Measurements from ENCODE around the gene BRIX1. TPM values are rescaled to one million over a fixed set of nuclear protein-coding genes. Genes with fewer than 3 reads are reported as not detected.
"Not testable (repeated sequence)": the region's sequence is repeated elsewhere in the genome, so short reads cannot be mapped to it uniquely, and the experiment has no call there.

BRIX1 gene
- total and polyA plus RNA-seq, 5 donors = 12.4 to 20.8 (median 13.6) TPM

DNA sequence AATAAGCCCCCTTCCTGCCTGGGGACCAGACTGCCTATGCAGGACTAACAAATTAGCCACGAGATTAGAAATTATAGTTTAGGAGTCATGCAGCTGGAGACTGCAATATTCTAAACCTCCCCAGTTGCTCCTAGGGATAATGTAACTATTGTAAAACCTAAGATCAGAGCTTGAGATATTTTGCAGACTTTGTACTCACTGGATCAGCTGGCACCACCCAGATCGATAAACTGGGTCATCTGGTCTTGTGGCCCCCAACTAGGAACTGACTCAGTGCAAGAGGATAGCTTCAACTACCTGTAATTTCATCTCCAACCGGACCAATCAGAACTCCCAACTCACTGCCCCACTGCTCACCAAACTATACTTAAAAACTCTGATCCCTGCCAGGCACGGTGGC is 52.0 kb downstream of the BRIX1 start:
- WGBS = 94% methylated on average over 4 of the region's 4 CpGs

GRCh38 chr5:34968258-34968657 is 52.7 kb downstream of the BRIX1 start:
- H3K27me3 ChIP-seq (ENCODE audit: control insufficient read depth, insufficient read depth) = no peaks in the 10 kb centered on the region
- H3K27ac ChIP-seq (ENCODE audit: low read length) = no peak overlapping the region
- ATAC-seq = no peak
- H3K4me3 ChIP-seq (ENCODE audit: low read length) = no peak overlapping the region
- 95% methylated on average over 2 of the region's 2 CpGs for WGBS
- intact Hi-C loops (cut with DNase I) = no loop called here
- DNase-seq = no peak
- no peaks in the 10 kb centered on the region for H3K4me1 ChIP-seq (ENCODE audit: control insufficient read depth, insufficient read depth, low read length)
- no peaks in the 10 kb centered on the region for H3K9me3 ChIP-seq (ENCODE audit: control insufficient read depth, low read length)

More for the DNA sequence above, 52.0 kb downstream of the BRIX1 start:
- Histone ChIP-seq H3K27me3 (ENCODE audit: control insufficient read depth, insufficient read depth) (no peaks in the 10 kb centered on the region), H3K27ac (ENCODE audit: low read length) (no peak overlapping the region), H3K4me3 (ENCODE audit: low read length) (no peak overlapping the region), H3K4me1 (ENCODE audit: control insufficient read depth, insufficient read depth, low read length) (no peaks in the 10 kb centered on the region), H3K9me3 (ENCODE audit: control insufficient read depth, low read length) (no peaks in the 10 kb centered on the region)
- intact Hi-C loops (cut with DNase I) = no loop called here
- DNase-seq (no peak), ATAC-seq (no peak)

DNA sequence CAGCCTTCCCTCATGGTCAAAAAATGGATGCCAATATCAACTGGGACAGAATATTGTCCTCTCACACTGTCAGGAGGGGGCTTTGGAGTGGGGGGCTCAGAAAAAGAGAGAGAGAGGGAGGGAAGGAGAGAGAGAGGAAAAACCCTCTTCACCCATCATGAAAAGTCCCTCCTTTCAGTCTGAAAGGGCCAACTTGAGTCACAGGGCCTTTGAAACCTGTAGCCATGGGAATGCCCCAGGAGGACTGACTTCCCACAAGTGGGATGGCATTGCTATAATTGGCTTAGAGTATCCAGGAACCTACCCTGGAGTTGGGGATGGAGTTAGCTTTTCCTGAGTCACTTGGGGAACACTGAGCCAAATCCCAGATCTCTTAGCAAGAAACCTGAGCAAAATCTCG is 55.0 kb downstream of the BRIX1 start:
- Histone ChIP-seq H3K4me1 (ENCODE audit: control insufficient read depth, insufficient read depth, low read length) (no peaks in the 10 kb centered on the region), H3K4me3 (ENCODE audit: low read length) (no peak overlapping the region), H3K27ac (ENCODE audit: low read length) (no peak overlapping the region), H3K27me3 (ENCODE audit: control insufficient read depth, insufficient read depth) (no peaks in the 10 kb centered on the region), H3K9me3 (ENCODE audit: control insufficient read depth, low read length) (no peaks in the 10 kb centered on the region)
- DNase-seq (no peak), ATAC-seq (no peak)
- 62% methylated on average over 1 of the region's 1 CpG for WGBS
- intact Hi-C loops (cut with DNase I) = no loop called here

- WGBS = 96% methylated on average over 3 of the region's 4 CpGs
- H3K27me3 ChIP-seq (ENCODE audit: control insufficient read depth, insufficient read depth); ATAC-seq; DNase-seq; H3K27ac ChIP-seq (ENCODE audit: low read length); H3K4me3 ChIP-seq (ENCODE audit: low read length); H3K9me3 ChIP-seq (ENCODE audit: control insufficient read depth, low read length); intact Hi-C loops (cut with DNase I); H3K4me1 ChIP-seq (ENCODE audit: control insufficient read depth, insufficient read depth, low read length): not testable (repeated sequence)
Measured at GRCh38 chr5:34971655-34972054, 56.1 kb downstream of the BRIX1 start.

Other genes starting within 250 kb of the BRIX1 start
- not detected for gene TTC23L, start 76.5 kb upstream of the BRIX1 start, total RNA-seq
- not detected for gene TTC23L, start 76.5 kb upstream of the BRIX1 start, polyA plus RNA-seq
- 10 to 100 TPM; 24.1 to 29.1 (median 24.8) TPM for gene RAD1, start 207 bp upstream of the BRIX1 start, total RNA-seq
- gene RAD1, start 207 bp upstream of the BRIX1 start, polyA plus RNA-seq = 26.9 TPM
- 10 to 100 TPM; 57.2 to 63.7 (median 62.1) TPM for gene DNAJC21, start 13.8 kb downstream of the BRIX1 start, total RNA-seq
- gene DNAJC21, start 13.8 kb downstream of the BRIX1 start, polyA plus RNA-seq = 46.2 TPM
- gene AGXT2, start 132.2 kb downstream of the BRIX1 start, total RNA-seq = not detected
- gene AGXT2, start 132.2 kb downstream of the BRIX1 start, polyA plus RNA-seq = not detected

Measured in right cardiac atrium (tissue), 5 donors.